CD1c-positive myeloid dendritic cell (primary cell): Measurements from ENCODE around the gene LCLAT1.

ENCODE experiments used
- DNase-seq: peaks from one replicate; pipeline ENCODE4 v3.0.0-alpha.2; 2016; ENCODE audit errors: extremely low spot score

LCLAT1 gene

GRCh38 chr2:30692829-30693275 is 245.8 kb downstream of the LCLAT1 start:
- DNase-seq = no peak
